AG09319 (cell line): ENCODE data around the gene AGRN.

Experiments
- DNase-seq: peaks from one replicate; pipeline ENCODE4 v3.0.0-alpha.2; 2010; ENCODE audit warnings: low read depth; ENCODE audit errors: extremely low read depth
- TF ChIP-seq, protein P1 (sequence below): IDR thresholded peaks from 2 replicates; pipeline ENCODE4 v1.5.1; 2011; ENCODE audit warnings: low read depth, mild to moderate bottlenecking, inconsistent platforms, low read length, moderate library complexity

Gene AGRN

DNA sequence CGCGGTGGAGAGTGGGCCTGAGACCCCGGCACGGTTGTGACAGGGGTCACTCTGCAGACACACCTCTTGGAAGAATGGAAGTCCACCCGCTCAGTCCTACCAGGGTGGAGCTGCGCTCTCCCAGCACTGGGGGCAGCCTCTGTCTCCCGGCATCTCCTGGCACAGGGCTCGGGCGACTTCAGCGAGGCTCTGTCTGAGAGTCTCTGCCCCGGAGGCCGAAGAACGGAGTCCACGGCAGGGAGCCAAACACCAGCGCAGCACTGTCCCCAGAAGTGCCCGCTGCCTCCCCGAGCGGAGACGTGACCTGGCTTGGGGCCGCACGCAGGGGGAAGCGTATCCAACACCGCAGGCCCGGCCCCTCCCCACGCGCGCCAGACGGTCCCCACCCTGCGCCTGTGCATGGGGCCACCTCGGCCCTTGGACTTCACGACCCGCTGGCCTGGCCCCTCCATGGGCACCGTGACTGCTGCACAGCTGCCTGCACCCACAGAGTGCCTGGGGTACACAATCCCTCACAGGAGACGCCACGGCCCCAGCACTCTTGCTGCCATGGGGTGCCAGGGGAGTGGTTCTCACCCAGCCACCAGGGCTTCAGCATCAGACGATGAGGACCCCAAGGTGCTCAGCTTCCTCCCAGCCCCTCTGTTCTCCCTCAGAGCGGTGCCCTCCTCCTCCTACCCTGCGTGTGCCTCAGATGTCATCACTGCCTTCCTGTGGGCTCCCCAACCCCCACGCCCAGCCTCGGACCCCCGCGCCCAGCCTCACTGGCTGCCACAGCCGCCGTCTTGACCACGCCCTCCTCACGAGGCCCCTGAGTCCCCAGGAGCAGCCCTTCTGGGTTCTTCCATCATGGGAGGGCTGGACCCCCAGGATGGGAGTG lies 69.1 kb downstream of the AGRN start:
- DNase-seq: no peak
- TF ChIP-seq, protein P1, sequence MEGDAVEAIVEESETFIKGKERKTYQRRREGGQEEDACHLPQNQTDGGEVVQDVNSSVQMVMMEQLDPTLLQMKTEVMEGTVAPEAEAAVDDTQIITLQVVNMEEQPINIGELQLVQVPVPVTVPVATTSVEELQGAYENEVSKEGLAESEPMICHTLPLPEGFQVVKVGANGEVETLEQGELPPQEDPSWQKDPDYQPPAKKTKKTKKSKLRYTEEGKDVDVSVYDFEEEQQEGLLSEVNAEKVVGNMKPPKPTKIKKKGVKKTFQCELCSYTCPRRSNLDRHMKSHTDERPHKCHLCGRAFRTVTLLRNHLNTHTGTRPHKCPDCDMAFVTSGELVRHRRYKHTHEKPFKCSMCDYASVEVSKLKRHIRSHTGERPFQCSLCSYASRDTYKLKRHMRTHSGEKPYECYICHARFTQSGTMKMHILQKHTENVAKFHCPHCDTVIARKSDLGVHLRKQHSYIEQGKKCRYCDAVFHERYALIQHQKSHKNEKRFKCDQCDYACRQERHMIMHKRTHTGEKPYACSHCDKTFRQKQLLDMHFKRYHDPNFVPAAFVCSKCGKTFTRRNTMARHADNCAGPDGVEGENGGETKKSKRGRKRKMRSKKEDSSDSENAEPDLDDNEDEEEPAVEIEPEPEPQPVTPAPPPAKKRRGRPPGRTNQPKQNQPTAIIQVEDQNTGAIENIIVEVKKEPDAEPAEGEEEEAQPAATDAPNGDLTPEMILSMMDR: no peak

GRCh38 chr1:1089731-1090423 lies 70.0 kb downstream of the AGRN start:
- TF ChIP-seq, protein P1: no peak
- DNase-seq: no peak

- DNase-seq: no peak
- TF ChIP-seq, protein P1: no peak
Observed at GRCh38 chr1:1090424-1091343, 70.8 kb downstream of the AGRN start.

DNA sequence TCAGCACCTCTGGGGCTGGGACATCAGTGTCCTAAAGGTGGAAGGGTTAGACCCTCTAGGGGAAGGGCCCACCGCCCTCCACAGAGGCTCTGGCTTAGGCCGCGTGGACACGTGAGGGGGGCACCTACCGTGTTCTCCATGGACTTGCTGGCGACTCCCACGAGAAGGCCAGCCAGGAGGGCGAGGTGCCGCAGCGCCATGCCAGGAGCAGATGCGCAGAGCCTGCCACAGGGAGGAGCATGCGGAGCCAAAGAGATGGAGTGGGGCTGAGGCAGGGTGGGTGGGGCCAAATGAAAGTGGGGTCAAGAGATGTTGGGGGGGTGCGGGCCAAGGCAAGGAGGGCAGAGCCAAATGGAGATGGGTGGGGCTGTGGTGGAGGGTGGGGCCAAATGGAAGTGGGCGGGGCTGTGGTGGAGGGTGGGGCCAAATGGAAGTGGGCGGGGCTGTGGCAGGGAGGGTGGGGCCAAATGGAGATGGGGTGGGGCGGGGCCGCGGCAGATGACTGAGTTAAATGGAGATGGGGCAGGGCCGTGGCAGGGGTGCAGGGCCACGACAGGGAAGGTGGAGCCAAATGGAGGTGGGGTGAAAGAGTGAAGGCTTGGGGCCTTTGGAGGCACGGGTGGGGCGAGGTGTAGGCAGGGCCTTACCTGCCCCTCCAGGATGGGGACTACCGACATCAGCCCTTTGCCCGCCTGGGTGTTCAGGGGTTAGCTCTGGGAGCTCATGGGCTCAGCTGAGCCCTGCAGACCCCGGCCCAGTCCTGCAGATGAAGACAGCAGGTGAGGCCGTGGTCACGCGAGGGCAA lies 71.6 kb downstream of the AGRN start:
- TF ChIP-seq, protein P1: no peak
- DNase-seq: no peak

DNA sequence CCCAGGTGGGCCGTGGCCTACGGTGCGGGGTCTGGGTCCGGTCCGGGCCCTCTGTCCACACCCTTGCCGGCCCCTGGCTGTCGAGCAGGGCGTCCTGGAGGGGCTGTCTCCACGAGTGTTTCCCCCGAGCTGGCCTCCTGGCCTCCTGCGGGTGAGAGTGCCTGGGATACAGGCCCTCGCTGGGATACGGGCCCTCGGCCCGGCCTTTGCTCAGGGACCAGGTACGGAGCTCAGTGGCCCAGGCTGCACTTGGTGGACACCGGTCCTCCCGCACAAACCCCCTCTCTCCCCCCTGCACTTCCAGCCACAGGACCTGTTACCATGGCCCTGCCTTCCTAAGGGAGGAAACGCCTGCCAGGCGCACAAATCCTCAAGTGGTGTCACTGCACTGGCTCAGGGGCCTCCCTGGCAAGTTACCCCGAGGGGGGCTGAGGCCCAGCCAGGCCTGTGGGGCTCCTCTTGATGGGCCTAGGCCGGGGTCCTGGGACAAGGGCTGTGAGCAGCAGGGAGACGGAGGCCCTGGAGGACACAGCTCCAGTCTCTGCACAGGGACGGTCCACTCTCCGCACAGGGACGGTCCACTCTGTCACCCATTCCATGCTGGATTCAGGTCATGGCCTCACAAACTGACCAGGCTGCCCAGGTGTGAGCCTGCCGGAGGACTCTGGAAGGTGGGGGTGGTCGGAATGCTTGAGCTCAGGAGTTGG lies 72.4 kb downstream of the AGRN start:
- TF ChIP-seq, protein P1: no peak

More for the DNA sequence above, 72.4 kb downstream of the AGRN start:
- no peak for DNase-seq
